Bronchial epithelial cell (primary cell): ENCODE data around the gene OR2AE1. TPM values are rescaled to one million over a fixed set of nuclear protein-coding genes. Genes with fewer than 3 reads are reported as not detected.

Experiments used
- DNase-seq: peaks from one replicate; pipeline ENCODE4 v3.0.0-alpha.2; 2010; ENCODE audit warnings: low read depth
- FAIRE-seq: peaks from 2 replicates; lab custom pipeline; 2011; peaks lifted over from hg19 to GRCh38; lab: Jason Lieb, UNC
- H3K27me3 ChIP-seq: 2 replicates; pipeline ENCODE4 v1.5.1; 2011; ENCODE audit warnings: low read length; ENCODE audit not compliant: control insufficient read depth, insufficient read depth
- H3K36me3 ChIP-seq: 2 replicates; pipeline ENCODE4 v1.5.1; 2011; ENCODE audit warnings: low read length; ENCODE audit not compliant: control insufficient read depth, insufficient read depth
- H3K4me3 ChIP-seq: 2 replicates; pipeline ENCODE4 v1.5.1; 2011; ENCODE audit warnings: mild to moderate bottlenecking, low read depth, low read length, control low read depth
- CTCF ChIP-seq: IDR thresholded peaks from 2 replicates; pipeline ENCODE4 v1.5.1; 2011; ENCODE audit warnings: mild to moderate bottlenecking, moderate library complexity, low read length, control low read depth, inconsistent platforms; ENCODE audit not compliant: insufficient read depth, severe bottlenecking
- total RNA-seq: library from RNA; depleted of rRNA; stranded (reverse); fragments of >200 nt; gene quantifications from 2 replicates; pipeline ENCODE4 v1.2.1, GENCODE V29; 2014

OR2AE1 gene
- total RNA-seq, 1 donor from 2014 or later, result not detected

- no peak for DNase-seq
- FAIRE-seq, result no peak
- Histone ChIP-seq H3K27me3 (peaks cover 2% of the 10 kb centered on the region), H3K4me3 (no peak overlapping the region), H3K36me3 (no peaks in the 10 kb centered on the region)
- TF ChIP-seq CTCF, result no peak
Observed at GRCh38 chr7:99848420-99849216, 28.2 kb downstream of the OR2AE1 start.

GRCh38 chr7:99844328-99844727, 32.5 kb downstream of the OR2AE1 start:
- no peak for TF ChIP-seq CTCF
- H3K27me3 ChIP-seq, result no peaks in the 10 kb centered on the region
- no peaks in the 10 kb centered on the region for H3K36me3 ChIP-seq
- DNase-seq (no peak), FAIRE-seq (no peak)
- H3K4me3 ChIP-seq, result no peak overlapping the region

DNA sequence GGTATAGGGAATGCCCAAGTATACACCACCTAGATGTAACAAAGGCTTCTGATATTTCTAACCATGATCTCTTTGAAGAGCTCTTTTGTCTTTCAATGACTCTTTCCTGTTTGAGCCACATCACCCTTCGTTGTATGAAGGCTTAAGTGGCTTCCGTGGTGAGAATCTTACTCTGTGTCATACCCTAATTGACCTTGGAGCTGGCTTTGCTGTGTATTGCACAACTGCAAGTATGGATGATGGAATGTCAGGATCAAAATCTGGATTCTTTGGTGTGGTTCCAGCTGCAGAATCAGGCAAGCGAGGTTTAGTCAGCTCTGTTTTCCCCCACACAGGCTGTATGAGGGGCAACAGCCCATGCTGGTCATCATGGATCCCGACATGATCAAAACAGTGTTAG, 33.0 kb downstream of the OR2AE1 start:
- DNase-seq (no peak), FAIRE-seq (no peak)
- no peak for TF ChIP-seq CTCF
- Histone ChIP-seq H3K27me3 (no peaks in the 10 kb centered on the region), H3K4me3 (no peak overlapping the region), H3K36me3 (no peaks in the 10 kb centered on the region)

DNA sequence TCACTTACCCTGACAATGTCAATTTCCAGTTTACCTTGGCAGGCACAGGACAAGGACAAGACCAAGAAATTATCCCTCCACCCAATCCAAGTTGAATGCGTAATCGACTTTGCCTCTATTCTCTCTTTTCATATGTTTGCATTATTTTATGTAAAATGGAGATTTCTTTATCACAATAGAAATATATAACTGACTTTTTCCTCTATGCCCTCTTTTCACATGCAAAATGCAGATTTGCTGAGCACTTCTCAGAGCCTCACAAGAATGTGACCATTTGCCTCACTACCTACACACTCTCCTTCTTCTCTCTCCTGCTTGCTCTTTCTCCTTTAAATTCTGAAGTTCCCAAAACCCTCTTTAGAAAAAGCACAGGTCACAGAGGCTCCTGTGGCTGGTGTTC, 33.9 kb downstream of the OR2AE1 start:
- TF ChIP-seq CTCF, result no peak
- H3K4me3 ChIP-seq, result no peak overlapping the region

DNA sequence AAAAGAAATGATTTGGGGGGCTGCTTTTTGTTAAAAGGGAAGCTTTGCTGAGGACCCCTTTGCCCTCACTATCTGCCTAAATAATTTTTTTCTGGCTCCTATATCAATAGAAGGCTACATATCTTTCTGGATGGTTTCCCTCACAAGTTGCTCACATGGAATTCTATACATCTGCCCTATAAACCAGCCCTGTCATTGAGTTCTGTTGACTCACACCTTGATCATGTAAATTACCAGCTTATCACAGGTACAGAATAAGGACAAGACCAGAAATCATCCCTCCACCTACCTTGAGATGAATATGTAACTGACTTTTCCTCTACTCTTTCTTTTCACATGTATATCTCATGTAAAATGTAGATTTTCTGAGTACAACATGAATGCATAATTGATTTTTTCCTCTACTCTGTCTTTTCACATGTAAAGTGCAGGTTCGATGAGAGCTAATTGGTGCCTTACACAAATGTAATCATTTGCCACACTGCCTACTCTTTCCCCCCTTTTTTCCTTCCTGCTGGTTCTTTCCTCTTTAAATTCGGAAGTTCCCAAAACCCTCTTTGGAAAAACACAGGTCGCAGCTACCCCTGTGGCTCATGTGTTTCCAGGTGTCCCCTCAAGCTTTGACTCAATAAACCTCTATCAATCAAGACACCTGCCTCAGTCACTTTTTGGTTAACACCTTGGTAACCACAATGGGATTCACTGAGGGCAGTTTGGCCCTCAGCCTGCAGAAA, 36.5 kb downstream of the OR2AE1 start:
- no peak for TF ChIP-seq CTCF
- Histone ChIP-seq H3K4me3 (no peak overlapping the region), H3K36me3 (no peaks in the 10 kb centered on the region), H3K27me3 (no peaks in the 10 kb centered on the region)
- FAIRE-seq (no peak), DNase-seq (peak; percentile 61)

More for the DNA sequence above, 33.9 kb downstream of the OR2AE1 start:
- no peak for DNase-seq
- H3K36me3 ChIP-seq, result no peaks in the 10 kb centered on the region
- no peak for FAIRE-seq
- H3K27me3 ChIP-seq, result no peaks in the 10 kb centered on the region
